ENCODE results near the gene NEK11.

The NEK11 gene

DNA sequence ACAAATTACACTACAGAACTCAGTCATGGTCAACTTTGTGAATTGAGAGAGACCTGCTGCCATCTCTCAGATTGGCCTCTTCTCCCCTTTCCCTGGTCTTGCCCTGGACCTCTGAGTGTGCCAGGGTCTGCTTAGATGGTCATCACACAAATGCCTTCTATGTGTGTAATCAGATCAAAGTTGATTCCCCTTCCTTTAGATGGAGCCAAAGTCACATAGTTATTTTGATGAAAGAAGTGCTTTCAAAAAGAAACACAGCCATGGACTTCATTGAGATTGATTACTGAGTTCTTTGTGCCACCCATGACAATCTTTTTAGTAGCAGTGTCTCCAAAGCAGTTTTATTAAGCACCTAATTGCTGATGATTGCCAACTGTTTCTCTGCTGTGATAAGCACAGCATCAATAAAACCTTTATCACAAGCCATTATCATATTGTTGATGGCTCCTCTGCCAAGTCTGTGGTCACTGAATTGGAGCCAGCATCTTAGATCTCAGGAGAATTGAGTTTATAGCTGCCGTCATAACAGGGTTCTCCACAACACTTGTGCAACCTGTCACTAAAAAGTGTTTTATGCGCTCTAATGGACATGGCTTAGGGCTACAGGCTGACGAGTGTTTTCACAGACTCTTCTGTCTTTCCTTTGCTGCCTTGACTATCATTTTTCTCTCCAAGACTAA is 205.2 kb downstream of the NEK11 start:
- no peak for DNase-seq

DNA sequence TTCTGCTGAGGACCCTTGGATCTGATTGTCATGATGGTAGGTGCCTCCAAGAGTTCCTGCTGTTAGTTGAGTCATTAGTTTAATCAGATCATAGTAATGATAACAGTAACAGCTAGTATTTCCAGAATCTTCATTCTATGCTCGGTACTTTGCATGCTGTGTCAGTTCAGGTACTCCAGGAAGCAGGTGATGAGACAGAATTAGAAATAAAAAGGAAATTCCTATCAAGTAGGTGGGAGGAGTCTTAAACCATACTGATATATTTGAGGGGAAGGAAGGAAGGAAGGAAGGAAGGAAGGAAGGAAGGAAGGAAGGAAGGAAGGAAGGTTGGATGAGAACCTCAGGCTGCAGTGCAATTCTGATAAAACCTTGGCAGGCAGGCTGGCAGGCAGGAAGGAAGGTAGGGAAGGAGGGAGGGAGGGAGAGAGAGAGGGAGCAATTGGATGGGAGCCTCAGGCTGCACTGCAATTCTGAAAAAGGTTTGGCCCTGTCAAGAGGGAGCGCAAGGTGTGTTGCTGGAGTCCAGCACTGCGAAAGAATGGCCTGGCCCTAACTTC is 206.1 kb downstream of the NEK11 start:
- no peak for DNase-seq

DNA sequence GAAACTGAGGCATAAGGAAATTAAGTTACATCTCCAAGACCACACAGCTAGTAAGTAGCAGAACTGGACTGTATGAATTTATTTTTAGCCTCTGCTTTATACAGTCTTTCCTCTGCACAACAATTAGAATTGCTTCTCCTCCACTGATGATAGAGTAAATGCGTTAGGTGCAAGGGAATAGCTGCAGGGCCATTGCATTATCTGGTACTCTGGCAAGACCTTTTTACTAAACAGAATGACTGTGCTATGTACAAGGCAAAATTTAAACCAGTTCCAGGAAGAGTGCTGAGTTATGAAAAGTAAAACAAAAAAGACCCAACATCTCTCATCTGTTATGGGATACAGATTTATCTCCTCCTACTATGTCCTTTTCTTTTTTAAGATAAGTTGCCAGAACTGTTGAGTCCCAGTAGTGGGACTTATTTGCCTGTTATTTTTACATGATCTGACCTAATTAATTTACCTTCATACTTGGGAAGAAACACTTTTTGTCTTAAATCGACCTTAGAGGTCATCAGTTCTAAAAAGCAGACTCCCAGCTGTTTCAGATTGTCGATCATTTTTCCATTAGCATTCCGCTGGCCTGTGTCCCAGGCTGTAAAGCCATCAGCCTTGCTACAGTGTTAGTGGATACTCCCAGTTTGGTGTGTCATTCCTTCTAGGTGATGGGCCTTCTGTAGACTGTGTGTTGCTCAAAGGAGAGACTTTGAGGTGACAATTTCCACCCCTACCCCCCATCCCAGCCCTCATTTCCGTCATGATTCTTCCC is 207.4 kb downstream of the NEK11 start:
- no peak for DNase-seq

DNA sequence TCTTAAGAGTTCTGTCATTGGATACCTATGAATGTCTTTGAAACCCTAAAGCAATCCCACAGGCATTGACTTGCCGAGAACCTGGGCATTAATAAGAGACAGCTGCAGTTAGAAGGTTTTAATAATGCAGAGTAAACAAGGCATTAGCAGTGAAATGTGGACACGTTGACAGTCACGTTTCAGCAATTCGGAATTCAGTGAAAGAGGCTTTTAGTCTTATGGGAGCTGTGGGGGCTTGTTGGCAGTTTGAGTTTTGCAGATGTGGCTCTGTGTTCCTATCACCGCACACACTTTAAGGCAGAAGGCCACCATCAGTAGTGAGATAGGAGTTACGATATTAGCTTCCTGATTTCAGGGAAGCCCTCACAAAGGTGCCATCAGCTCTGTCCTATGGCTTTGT is 209.7 kb downstream of the NEK11 start:
- DNase-seq, result no peak

DNA sequence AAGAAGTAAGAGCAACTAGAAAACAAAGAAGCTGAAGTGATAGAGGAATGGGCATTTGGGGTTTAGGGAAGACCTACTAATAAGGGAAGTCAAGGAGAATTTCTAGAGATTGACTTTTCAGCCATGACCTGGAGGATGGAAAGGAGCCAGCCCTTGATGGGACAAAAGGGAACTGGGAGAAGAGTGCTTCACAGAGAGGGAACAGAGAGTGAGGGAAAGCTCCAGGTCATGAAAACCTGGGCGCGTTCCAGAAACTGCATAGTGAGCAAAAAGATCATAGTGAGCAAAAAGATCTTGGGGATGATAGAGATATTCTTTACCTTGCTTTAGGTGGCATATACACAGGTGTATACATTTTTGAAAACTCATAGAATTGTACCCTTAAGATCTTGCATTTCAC is 211.8 kb downstream of the NEK11 start:
- DNase-seq, result no peak

DNA sequence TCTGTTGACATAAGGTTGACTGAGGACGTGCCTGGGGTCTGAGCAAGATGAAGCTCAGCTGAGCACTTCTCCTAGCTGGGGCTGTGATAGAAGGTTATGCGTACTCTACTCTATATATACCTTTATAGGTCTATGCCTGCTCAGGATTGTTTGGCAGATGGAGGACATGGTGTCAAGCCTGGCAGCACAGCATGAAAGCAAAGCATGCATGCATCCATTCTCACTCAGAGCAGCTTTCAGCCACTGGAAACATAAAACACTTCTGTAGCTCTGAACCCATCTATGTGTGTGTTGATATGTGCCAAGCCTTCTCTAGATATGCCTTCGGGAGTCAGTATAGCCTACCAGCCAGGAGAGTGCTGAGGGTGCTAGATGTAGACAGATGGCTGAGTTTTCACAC is 212.6 kb downstream of the NEK11 start:
- no peak for DNase-seq

DNA sequence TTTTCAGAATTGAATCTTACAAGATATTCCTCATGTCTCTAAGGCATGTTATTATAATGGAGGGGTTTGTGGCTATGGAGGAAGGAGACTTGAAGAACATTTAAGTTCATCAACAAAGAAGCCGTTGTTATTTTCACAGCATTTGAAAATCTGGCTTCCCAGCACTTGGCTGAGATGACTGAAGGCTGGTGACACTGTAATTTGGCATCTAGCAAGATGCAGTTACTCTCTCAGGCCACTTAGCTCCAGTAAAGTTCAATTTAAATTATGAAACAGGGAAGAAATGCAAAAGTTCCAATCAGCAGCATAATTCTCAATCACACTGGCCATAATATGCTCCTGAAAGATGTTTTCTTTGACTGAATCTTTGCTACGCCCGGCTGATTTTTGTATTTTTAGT is 215.5 kb downstream of the NEK11 start:
- no peak for DNase-seq

DNA sequence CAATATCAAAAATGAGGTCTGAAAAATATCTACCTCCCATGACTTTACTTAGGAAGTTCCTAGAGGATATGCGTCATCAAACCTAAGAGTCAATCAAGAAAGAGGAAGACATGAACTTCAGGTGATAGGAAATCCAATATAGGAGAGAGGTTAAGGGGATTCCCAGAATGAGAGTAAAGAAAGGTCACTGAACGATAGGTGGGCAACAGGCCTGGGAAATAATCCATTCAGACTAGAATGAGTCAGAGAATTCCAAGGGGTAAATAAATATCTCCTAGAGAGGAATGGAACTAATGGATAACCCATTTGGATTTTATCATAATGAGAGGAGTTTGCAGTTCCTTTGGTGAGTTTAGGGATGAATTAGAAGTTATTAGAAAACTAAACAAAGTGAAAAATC is 223.8 kb downstream of the NEK11 start:
- DNase-seq, result no peak

DNA sequence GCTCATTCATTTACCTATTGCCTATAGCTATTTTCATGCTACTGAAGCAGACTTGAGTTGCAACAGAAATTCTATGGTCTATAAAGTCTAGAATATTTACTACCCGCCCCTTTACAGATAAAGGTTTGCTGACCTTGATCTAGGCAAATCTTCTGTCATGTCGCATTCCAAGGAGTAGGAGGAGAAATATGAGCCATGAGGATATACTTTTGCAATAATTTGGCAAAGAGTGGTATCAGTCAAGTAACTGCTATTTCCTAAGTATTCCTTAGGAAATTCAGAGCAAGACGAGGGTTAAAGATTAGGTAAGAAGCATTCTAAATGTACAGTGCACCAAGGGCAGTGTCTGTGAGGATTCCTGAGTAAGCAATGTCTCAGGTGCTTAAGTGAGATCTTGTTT is 233.8 kb downstream of the NEK11 start:
- no peak for DNase-seq

DNA sequence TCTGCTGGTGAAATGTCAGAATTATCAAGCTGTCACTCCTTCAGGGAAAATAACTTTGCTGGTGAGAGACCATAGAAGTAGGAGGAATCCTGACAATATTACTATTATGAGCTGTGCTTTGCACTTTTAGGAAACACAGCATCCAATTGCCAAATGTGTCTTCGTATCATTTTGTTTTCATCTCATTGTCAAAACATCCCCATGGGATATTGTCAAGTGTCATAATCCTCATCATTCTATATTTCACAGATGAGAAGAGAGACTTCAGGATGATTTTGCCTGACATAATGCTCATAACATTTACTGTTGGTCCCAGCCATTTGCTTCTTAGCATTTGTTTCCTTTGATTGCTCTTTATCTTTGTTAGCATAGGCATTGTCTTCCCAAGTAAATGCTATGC is 234.4 kb downstream of the NEK11 start:
- DNase-seq, result no peak

DNA sequence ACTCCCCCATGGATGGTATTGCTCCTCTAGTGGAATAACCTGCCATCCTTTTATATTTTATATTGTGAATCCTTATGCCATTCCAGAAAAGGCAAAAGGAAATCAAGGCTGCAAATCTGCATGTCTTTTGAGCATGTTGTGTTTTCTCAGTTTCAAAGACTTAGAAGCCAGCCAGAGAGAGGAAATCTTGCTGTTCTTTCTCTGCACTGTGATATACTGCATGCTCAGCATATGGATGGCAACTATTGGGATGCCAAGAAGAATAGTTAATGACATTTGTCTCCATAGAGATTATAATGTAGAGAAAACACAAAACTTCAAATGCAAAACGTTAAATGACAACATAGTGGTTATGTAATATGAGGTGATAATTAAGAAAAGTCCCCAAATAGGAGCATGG is 248.9 kb downstream of the NEK11 start:
- no peak for DNase-seq

DNA sequence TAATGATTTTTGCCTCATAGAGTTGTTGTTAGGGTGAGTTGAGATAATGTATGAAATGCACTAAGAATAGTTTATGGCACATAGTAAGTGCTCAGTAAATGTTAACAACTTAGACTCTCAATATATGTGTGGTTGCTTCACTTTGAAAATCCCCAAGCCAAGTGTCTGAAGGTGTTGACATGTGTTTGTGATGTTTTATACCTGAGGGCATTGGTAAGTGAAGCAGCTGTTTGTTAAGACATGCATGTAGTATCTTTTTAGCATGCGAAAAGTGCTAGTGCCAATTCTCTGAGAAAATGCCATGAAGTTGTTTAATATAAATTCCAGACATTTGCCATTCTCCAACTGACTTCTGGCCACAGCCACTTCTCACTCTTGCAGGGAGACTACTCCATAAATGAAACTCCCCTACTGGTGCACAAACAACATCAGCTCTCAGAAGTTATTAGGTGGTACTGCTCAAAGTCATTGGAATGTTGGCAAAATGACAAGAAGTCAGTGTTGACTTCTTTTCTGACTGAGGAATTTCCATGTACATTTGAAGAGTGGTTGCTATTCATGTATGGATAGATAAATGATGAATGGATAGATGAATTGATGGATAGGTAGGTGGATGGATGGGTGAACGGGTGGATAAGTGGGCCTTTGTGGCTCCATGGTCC is 251.3 kb downstream of the NEK11 start:
- no peak for DNase-seq

DNA sequence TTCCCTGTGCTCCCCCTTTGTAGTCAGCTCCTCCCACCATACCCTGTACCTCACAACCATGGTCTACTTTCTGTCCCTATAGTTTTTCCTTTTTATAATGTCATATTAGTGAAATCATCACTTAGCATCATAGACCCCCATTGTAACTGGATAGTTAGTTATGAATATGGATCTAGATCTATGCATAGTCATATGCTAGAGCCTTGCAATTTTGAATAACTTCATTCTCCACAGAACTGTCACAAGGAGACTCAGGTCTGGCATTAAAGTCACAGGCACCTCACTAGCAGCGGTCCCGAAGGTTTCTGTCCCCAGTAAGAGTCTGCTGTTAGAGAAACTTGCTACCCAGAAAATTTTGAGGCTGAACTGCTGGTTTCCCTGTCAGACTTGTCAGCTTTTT is 252.9 kb downstream of the NEK11 start:
- DNase-seq, result no peak

DNA sequence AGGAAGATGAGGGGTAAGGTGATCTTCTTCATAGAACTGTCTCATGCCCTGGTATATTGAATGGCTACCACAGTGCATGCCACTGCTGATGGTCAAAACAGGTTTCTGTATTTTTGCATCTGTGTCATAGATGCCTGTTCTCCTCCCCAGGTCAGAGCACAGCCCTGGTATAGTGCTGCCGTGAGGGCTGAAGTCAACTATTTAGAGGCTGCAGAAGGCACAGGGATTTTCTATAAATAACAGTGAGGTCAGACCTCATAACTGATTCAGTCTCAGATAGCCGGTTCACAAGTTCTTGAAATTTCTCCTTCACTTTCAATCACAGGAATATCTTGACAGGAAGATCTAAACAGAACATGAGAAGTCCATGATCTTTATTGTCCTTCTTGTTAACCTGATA is 255.7 kb downstream of the NEK11 start:
- DNase-seq, result no peak

DNA sequence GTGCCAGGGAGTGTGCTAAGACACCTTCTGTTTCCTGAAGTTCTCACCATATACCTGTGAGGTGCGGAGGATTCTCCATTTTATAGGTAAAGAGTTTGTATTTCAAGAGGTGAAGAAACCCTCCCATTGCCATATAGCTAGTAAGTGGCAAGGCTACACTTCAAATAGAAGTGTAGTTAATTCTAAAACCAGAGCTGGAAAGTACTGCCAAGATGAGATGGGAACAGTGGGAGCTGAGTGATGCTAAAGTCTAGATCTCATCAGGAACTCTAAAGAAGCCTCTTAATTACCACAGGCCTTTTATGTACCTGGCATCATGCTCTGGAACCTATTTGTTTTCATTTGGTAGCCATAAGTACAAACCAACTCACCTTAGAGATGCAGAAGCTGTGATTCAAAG is 256.3 kb downstream of the NEK11 start:
- DNase-seq, result no peak

DNA sequence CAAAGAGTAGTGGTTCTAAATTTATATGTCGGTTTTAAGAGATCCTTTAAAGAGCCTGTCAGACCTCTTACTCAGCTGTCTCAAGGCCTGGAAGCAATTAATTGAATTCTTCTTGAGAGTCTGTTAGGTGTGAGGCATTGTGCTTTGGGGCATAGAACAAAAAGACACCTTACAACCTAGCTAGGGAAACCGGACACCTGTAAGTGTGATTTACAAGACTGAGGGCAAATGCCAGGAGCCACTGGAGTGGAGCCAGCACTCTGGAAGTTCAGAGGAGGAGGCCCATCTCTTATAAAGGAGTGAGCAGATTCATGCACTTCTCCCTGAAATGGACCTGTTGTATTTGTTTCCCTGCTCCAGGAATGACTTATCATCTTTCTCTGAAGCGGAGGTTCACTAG is 257.2 kb downstream of the NEK11 start:
- no peak for DNase-seq

DNA sequence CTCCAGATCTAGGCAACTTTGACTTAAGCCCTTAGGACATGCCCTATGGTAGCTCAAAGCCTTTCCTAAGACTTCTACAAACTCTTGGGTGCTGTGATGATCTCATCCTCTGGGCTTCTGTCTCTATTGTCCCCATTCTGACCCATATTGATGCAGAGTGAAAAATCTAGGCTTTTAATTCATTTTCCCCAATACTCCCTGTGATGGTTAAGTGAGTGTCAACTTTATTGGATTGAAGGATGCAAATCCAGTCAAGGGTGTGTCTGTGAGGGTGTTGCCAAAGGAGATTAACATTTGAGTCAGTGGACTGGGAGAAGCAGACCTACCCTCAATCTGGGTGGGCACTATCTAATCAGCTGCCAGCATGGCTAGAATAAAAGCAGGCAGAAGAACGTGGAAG is 257.6 kb downstream of the NEK11 start:
- no peak for DNase-seq

DNA sequence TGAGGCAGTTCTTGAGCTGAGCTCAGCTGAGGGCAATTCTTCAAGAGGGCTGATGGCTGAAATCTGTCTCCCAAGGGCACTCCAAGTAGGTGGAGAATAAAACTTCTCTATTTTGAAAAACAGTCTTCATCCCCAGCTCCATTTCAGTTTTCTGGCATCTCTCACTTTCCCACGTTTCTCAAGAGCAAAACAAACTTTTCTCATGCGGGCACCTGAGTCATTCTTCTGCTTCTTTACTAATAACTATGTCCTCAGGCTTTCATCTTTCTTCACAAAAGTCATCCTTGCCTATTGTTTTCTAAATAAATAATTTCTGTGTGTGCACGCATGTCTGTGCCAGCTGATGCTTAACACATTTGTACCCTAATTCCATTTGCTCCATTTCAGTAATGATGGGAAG is 258.8 kb downstream of the NEK11 start:
- no peak for DNase-seq

DNA sequence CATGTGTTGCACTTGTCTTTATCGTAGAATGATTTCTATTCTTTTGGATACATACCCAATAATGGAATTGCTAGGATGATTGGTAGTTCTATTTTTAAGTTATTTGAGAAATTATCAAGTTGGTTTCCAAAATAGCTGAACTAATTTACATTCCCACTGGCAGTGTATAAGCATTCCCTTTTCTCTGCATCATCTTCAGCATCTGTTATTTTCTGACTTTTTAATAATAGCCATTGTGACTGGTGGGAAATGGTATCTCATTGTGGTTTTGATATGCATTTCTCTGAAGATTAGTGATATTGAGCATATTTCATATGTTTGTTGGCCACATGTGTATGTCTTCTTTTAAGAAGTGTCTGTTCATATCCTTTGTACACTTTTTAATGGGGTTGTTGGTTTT is 273.2 kb downstream of the NEK11 start:
- no peak for DNase-seq

DNA sequence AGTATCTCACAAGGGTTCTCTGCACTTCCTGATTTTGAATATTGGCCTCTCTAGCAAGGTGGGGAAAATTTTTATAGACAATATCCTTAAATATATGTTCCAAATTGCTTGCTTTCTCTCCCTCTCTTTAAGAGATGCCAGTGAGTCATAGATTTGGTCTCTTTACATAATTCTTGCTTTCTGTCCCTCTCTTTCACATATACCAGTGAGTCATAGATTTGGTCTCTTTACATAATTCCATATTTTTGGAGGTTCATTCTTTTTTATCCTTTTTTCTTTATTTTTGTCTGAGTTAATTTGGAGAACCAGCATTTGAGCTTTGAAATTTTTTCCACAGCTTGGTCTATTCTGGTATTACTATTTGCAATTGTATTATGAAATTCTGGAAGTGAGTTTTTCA is 277.2 kb downstream of the NEK11 start:
- DNase-seq, result no peak

DNA sequence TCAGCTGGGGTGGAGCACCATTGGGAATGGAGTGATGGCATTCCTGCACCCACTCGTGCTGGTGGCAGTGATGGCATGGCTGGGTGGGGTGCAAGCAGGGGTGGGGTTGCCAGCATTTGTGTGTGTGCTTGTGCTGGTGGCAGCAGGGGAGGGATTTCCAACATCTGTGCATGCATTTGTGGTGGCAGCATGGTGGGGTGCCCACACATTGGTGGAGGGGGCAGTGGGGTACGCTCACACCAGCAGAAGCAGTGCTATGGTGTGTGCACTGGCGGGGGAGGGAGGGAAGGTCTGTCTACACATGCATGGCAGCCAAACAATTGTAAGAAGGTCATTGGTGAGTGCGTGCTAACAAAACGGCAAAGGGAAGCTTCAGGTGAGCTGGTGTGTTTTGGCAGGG is 278.2 kb downstream of the NEK11 start:
- DNase-seq, result no peak

DNA sequence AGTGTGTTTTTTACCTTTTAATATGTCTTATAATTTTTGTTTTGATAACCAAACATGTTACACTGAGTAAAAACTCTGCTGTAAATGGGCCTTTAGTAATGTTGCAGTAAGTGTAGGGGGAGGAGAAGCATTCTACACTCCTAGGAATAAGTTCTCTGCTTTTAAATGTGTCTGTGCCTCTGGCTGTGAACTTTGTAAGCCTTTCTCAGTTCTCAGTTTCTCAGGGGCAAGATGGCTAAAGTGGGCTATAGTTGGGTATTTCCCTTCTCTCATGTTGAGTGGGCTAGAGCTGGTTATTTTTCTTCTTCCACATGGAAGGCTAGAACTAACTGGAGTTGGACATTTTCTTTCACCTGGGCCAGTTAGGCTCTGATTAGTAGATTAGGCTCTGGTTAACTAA is 279.6 kb downstream of the NEK11 start:
- no peak for DNase-seq

DNA sequence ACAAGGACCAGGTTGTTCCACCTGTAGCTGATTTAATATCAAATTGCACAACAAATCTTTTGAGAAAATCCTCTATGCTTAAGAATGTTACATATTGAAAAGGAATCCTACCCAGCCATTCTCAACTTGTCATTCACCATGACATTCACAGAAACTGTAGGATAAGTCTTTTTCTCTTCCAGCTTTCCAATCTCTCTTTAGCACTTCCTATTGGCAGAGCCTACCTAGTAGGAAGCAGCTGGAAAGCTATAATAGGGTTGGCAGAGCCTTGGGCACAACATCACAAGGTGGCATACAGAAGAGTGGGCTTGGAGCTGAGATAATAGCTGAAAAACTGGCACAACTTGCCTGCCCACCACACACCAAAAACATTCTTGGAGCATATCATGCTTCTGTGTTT is 287.6 kb downstream of the NEK11 start:
- DNase-seq, result no peak

DNA sequence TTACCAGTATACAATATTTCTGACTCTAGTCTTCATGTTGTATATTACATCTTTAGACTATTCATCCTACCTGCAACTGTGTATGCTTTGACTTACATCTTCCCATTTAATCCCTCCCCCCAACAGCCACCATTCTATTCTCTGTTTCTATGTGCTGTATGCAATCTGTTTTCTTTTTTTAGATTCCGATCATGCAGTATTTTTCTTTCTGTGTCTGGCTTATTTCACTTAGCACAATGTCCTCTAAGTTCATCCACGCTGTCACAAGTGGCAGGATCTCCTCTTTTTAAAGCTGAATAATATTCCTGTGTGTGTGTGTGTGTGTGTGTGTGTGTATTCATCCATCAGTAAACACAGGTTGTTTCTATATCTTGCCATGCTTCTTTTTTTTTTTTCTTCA is 288.5 kb downstream of the NEK11 start:
- DNase-seq, result no peak

Data from GDM1 (cell line).